GM12801 (cell line): Measurements from ENCODE around the gene GBA2.

Experiments used
- CTCF ChIP-seq: IDR thresholded peaks from one replicate; pipeline ENCODE4 v1.5.1; 2011; ENCODE audit warnings: control low read depth; ENCODE audit not compliant: insufficient read length; ENCODE audit errors: extremely low read depth

Gene GBA2

DNA sequence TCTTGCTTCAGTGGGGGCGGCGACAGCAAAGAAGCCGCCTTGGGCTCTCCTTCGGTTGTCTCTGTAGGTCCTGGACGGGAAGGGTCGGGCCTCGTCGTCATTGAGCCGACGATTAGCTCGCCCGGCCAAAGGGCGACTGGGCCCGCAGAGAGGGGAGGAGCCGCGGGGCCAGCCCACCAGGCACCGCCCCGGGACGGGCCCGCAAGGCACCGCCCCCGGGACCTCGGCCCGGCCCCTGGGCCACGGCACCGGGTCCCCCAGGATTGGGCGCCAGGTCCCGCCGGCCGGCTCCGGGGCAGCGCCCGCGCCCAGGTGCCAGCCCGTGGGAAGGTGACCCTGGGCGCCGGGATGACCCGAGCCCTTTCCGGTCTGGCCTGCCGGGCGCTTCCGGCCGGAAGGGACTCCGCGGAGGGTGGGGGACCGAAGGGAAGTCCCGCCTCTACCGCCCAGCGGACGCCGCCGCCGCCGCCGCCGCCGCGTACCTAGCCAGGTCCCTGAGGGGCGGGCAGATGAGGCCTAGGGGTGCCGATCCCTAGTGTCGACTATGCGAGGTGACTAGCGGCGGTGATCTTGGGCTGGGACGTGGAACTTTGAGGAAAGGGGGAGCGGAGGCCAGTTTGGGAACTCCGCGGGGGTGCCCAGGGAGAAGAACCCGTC is at the start of gene GBA2, which contains the start of gene RGP1:
TSS of gene GBA2 (minus strand) at position 371 of the 657 bp plus-strand sequence. CDS start 524 bp downstream, outside the sequence.
TSS of gene RGP1 (plus strand) at position 430 of the 657 bp plus-strand sequence. CDS start 469 bp downstream, outside the sequence.
- TF ChIP-seq CTCF, result no peak

DNA sequence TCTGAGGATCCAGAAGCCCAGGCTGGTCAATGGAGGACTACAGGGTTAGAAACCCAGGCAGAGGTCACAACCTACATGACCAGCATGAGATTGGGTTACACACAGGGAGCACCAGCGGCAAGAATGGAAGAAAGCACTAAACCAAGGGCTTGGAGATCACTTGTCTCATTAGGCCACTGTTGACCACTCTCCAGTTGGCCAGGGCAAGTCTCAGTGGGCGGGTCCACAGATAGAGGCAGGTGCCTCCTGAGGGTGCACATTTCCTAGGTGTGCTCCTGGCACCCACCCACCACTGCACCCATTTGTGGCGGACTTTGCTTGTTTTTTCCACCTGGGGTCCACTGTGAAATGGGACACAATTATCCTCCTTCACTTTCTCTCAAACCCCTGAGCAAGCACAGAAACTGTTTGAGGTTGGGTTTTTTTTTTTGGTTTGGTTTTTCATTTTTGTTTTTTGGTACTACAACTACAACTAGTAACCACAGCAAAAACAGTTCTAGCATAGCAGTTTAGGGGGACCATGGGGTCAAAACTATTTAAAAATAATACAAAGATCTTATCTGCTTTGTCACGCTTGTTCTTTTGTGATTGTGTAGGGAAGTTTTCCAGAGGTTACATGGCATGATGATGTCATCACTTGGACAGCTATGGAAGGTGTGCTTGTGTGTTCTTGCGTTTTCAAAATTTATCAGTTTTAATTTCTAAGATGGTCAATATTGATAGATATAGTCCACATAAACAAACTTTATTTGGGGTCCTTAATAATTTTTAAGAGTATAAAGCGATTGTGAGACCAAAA is 48.5 kb upstream of the GBA2 start:
- no peak for TF ChIP-seq CTCF

- no peak for TF ChIP-seq CTCF
These were observed 46.7 kb upstream of the GBA2 start for GRCh38 chr9:35795695-35796094.

GRCh38 chr9:35793461-35793860 is 44.4 kb upstream of the GBA2 start:
- no peak for TF ChIP-seq CTCF

GRCh38 chr9:35792826-35793225 is 43.8 kb upstream of the GBA2 start:
- no peak for TF ChIP-seq CTCF

GRCh38 chr9:35792024-35792813 is 43.2 kb upstream of the GBA2 start:
- no peak for TF ChIP-seq CTCF
